ENCODE measurements around the gene SAMD10.

DNA sequence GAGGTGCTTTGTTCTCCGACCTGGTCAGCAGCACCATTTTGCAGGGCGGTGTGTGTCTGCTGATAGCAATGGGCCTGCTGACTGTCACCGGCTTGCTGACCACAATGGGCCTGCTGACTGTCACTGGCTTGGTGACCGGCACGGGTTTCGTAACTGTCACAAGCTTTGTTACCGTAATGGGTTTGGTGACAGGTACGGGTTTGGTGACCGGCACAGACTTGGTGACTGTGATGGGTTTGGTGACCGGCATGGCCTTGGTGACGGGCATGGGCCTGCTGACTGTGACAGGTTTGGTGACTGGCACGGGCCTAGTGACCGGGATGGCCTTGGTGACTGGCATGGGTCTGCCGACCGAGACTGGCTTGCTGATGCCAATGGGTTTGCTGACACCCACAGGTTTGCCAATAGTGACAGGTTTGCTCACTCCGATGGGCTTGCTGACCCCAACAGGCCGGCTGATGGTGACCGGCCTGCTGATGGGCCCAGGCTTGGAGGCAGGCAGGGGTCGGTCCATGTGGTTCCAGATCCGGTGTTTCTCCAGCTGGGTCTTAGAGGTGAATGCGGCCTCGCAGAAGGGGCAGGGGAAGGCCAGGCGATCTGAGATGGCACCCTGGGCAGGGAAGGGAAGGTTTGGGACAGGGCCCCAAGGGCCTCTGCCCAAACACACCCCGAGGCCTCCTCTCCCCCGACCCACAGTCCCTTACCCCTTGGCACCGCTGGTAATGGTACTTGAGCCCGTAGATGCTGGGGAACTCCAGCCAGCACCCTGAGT, 13.1 kb downstream of the SAMD10 start:
- TF ChIP-seq, protein P1, sequence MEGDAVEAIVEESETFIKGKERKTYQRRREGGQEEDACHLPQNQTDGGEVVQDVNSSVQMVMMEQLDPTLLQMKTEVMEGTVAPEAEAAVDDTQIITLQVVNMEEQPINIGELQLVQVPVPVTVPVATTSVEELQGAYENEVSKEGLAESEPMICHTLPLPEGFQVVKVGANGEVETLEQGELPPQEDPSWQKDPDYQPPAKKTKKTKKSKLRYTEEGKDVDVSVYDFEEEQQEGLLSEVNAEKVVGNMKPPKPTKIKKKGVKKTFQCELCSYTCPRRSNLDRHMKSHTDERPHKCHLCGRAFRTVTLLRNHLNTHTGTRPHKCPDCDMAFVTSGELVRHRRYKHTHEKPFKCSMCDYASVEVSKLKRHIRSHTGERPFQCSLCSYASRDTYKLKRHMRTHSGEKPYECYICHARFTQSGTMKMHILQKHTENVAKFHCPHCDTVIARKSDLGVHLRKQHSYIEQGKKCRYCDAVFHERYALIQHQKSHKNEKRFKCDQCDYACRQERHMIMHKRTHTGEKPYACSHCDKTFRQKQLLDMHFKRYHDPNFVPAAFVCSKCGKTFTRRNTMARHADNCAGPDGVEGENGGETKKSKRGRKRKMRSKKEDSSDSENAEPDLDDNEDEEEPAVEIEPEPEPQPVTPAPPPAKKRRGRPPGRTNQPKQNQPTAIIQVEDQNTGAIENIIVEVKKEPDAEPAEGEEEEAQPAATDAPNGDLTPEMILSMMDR (IDR thresholded peaks at IDR 0.05 in 2 of 3, conservative IDR thresholded peaks at IDR 0.05 in 1 of 3; ENCODE audit: control insufficient read depth in 2 of 3, extremely low read depth in 1 of 3, insufficient read depth in 1 of 3, low read depth in 3 of 3, low read length in 3 of 3) = no peak
- TF ChIP-seq ESRRA (IDR thresholded peaks at IDR 0.05; ENCODE audit: low read length) = no peak
- no peak for TF ChIP-seq CBFB (IDR thresholded peaks at IDR 0.05; ENCODE audit: low read depth)
- no peak for TF ChIP-seq ETV6 (conservative IDR thresholded peaks at IDR 0.05 in 1 of 2, IDR thresholded peaks at IDR 0.05 in 1 of 2; ENCODE audit: borderline replicate concordance in 1 of 2, low read depth in 1 of 2)
- TF ChIP-seq, protein P2, sequence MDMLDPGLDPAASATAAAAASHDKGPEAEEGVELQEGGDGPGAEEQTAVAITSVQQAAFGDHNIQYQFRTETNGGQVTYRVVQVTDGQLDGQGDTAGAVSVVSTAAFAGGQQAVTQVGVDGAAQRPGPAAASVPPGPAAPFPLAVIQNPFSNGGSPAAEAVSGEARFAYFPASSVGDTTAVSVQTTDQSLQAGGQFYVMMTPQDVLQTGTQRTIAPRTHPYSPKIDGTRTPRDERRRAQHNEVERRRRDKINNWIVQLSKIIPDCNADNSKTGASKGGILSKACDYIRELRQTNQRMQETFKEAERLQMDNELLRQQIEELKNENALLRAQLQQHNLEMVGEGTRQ (IDR thresholded peaks at IDR 0.05; ENCODE audit: borderline replicate concordance, low read depth, low read length) = no peak
- TF ChIP-seq, protein P3, sequence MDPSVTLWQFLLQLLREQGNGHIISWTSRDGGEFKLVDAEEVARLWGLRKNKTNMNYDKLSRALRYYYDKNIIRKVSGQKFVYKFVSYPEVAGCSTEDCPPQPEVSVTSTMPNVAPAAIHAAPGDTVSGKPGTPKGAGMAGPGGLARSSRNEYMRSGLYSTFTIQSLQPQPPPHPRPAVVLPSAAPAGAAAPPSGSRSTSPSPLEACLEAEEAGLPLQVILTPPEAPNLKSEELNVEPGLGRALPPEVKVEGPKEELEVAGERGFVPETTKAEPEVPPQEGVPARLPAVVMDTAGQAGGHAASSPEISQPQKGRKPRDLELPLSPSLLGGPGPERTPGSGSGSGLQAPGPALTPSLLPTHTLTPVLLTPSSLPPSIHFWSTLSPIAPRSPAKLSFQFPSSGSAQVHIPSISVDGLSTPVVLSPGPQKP (IDR thresholded peaks at IDR 0.05; ENCODE audit: low read depth, low read length) = no peak
- TF ChIP-seq EGR1 (IDR thresholded peaks at IDR 0.05; ENCODE audit: borderline replicate concordance in 1 of 2, low read depth in 2 of 2, low read length in 2 of 2) = no peak
- TF ChIP-seq, protein P4, sequence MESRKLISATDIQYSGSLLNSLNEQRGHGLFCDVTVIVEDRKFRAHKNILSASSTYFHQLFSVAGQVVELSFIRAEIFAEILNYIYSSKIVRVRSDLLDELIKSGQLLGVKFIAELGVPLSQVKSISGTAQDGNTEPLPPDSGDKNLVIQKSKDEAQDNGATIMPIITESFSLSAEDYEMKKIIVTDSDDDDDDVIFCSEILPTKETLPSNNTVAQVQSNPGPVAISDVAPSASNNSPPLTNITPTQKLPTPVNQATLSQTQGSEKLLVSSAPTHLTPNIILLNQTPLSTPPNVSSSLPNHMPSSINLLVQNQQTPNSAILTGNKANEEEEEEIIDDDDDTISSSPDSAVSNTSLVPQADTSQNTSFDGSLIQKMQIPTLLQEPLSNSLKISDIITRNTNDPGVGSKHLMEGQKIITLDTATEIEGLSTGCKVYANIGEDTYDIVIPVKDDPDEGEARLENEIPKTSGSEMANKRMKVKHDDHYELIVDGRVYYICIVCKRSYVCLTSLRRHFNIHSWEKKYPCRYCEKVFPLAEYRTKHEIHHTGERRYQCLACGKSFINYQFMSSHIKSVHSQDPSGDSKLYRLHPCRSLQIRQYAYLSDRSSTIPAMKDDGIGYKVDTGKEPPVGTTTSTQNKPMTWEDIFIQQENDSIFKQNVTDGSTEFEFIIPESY (IDR thresholded peaks at IDR 0.05) = no peak

Measured in GM12878 (cell line).